COLO668 (cell line): ENCODE data around the gene PAK1.
"Not testable (repeated sequence)": the region's sequence is repeated elsewhere in the genome, so short reads cannot be mapped to it uniquely, and the experiment has no call there.

Experiments
- DNase-seq: peaks from one replicate; lab custom pipeline; 2025; ENCODE audit not compliant: unreplicated experiment; lab: John Stamatoyannopoulos, UW

Gene PAK1

DNA sequence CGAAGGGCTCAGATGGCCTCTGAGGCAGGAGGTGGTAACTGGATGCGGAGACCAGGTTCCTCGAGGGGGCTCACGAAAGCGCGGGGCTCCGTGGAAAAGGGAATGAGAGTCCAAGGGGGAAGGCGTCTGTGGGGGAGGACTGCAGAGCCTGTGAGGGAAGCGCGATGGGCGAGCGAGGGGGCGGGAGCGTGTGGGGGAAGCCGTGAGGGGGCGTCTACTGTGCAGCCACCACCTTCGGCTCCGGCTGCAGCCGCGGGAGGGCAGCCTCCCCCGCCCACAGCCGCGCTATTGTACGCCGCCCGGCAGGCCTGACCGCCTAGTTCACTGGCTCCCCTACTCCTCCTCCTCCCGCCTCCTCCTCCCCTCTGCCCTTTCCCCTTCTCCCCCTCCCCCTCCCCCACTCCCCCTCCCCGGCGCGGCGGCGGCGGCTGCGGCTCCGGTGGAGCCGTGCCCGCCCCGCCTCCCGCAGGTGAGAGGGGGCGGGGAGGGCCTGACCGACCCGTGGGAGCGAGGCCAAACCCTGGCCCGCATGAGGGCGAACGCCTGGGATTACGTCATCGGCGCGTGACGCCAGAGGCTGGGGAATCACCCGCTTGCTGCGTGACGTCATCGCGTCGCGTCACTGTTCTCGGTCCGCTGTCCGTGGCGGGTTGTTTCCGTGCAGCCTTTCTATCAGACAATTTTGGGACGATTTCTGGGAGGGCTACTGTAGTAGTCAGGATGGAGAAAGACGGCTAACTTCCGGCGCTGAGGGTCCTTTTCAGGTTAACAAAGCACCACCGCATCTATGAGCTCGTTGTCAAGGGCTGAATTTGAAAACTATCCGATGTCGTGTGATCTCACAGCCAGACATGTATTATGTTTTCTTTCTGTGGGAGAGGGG, at the start of gene PAK1:
TSS of gene PAK1 (minus strand) at position 294 of the 883 bp plus-strand sequence. CDS start 81,574 bp downstream, outside the sequence.
- peak; percentile 95 for DNase-seq

DNA sequence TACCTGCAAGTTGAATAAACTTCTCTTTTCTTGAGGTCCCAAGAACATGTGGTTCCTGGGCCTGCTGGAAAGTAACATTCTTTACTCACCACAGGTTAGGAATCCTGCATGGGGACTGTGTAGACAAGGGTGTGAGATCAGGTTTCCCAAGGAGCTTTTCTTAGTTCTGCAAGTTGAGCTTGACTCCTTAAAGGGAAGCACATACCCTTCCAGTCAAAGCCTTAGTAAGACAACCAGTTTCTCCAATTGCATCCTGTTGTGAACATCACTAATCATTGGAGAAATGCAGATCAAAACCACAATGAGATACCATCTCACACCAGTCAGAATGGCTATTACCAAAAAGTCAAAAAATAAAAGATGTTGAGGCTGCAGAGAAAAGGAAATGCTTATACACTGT, 48.3 kb upstream of the PAK1 start:
- no peak for DNase-seq

DNA sequence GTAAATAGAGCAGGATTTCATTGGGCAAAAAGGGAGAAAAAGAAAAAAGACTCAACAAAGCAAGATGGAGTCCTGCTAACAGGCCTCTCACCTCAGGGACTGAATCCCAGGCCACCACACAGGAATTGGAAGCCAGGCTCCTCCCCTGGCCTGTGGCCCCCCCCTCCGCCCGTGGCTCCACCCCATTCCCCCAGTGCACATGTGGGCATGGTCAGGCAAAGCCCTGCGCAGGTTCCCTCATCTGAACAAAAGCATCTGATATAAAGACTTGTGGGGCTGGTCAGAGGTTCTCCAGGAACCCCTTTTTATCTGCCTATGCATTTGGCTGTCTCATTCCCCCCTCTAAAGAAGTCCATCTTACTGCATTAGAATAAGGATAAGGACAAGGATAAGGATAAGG, 46.0 kb upstream of the PAK1 start:
- no peak for DNase-seq

DNA sequence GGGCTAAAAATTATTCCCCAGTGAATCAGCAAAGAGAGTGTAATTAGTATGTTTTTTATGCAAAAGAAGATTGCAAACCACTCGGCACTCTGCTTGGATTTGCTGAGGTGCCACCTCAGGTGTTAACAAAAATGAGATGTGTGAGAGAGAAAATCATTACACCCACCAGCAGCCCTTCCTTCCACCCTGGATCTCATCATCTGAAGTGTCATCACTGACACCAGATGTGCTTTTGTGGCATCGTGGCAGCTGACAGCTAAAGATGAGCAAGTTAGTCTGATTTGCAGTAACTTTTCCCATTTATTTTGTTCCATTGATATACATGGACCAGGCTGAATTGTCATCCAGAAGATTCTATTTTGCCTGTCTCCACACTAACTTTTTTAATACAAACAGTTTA, 44.6 kb upstream of the PAK1 start:
- no peak for DNase-seq

DNA sequence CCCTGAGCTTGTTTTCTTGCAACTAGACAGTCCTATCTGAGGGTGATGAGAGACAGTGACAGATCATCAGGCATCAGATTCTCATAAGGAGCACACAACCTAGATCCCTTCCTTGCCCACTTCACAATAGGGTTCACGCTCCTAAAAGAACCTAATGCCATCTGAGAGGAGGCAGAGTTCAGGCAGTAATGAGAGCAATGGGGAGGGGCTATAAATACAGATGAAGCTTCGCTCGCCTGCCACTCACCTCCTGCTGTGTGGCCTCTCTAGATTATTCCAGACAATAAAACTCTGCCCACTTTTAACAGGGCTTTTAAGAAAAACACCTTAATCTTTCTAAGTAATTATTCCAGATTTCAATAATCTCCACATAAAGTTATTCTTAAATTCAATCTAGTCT, 43.9 kb upstream of the PAK1 start:
- DNase-seq: no peak

DNA sequence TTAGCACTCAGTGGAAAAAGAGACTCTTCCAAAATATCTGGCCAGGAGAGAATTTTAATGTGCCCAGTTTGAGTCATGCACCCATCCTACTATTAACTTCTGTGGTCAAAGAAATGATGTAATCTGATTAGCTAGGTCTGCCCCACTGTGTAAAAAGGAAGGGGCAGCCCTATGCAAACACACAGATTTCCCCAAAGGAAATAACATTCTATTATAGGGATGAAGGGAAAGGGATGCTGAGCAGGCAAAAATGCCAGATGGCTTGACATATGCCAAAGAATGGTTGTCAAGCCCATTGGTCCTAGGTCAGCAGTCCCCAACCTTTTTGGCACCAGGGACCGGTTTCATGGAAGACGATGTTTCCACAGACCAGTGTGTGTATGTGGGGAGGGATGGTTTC, 43.3 kb upstream of the PAK1 start:
- no peak for DNase-seq

DNA sequence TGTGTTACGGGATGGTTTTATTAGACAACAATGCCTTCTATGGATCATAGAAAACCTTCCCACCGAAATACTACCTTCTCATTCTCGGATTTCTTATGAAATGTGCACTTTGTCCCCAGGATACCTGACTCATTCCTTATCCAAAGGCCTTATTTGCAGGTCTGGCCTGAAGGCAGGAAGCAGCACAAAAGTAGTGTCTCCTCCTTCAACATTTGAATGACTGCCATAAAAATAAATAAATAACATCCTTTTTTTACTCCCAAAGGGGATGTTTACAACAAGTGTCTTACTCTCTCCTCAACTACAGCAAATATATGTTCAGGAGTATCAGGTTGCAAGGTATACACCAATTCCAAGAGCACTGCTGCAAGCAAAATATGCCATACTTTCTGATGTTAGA, 41.6 kb upstream of the PAK1 start:
- DNase-seq: peak; percentile 13

DNA sequence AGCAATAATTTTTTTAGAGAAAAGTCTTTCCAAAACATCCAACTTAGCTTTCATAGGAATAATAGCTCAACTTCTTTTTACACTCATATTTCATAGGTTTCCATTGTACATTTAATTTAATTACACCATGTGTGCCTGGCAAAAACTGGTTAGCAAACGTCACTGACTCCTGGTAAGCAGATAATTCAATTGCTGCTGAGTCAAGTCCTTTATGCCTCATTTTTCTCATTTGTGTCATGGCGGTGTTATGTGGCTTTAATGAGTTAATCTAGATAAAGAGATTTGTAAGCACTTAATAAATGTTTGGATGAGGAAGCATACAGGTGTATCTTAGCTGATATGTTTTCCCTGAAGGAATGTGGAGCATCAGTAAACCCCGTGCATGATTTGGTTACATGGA, 41.2 kb upstream of the PAK1 start:
- DNase-seq: no peak

DNA sequence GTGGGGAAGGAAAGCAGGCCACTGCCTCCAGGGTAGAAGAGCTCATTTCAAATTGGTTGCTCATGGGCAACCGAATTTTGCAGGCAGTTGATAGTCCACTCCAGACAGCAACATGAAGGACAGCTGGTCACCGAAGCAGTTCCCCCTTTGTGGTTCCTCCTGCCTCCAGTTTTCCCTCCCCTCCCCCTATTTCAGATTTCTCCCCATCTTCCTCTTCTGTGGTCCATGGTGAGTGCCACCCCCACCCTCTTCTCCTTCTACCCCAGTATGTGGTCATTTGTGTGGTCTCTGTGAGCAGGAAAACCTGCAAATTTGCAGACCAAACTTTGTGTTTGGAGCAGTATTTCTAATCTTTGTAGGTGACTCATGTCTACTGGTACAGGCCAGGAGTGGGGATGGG, 38.2 kb upstream of the PAK1 start:
- DNase-seq: no peak

DNA sequence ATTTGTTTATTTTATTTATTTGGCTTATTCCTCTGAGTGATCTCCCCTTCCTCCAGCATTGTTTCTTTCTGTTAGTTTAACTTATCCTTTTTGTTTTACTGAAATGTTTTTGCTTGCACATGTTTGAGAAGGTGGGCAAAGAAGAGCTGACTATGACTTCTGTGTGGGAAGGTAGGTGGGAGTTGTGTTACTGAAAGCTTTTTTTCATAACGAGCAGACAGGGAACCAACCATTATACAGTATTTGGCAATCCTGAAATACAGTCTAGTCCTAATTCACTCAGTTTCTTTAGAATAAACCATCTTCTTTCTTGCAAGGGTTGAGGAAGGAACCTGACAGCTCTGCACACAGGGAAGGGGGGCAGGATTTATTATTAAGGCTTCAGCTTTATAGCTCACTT, 37.0 kb upstream of the PAK1 start:
- no peak for DNase-seq

DNA sequence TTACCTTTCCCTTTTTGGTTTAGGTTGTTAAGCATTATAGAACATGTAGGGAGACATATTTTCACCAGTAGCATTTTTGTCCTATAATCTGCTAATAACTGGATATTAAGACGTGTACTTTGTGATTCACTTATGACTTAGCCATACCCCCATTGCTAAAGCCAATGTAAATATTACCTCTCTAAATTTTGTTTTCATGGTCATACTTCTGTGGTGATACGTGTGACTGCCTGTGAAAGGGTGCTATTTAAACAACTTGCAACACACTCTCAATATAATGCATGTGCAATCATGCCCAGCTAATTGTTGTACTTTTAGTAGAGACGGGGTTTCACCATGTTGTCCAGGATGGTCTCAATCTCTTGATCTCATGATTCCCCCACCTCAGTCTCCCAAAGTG, 36.2 kb upstream of the PAK1 start:
- DNase-seq: no peak

DNA sequence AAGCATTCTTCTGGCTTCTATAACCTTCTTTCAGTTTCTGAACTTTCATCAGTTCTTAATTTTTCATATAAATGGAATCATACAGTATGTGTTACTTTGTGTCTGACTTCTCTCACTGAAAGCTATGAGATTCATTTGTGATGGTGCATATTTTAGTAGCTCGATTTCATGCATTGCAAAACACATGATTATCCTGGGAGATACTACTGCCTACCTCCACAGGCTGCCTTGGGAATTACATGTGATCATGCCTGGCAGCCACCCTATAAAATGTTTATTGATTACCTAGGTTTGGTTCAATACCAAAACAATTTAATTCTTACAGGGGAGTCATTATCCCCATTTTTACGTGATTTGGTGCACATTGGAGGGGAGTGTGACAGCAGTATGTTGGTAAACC, 34.1 kb upstream of the PAK1 start:
- no peak for DNase-seq

DNA sequence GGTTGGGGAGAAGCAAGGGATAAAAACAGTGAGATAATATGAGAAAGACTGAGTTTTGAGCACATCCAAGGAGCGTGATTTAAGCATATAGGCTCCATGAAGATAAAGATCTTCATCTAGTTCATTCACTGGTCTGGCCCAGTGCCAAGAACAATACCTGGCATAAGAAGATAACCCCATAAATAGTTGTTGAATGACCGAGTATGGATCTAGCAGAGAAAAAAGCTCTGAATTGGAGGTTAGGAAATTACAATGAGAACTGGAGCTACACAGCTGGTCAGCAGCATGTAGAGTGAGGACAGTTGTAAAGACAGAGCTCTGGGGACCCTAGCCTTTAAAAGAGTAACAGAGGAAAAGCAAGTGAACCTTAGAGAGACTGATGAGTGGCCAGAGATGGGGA, 33.0 kb upstream of the PAK1 start:
- DNase-seq: peak; percentile 25

DNA sequence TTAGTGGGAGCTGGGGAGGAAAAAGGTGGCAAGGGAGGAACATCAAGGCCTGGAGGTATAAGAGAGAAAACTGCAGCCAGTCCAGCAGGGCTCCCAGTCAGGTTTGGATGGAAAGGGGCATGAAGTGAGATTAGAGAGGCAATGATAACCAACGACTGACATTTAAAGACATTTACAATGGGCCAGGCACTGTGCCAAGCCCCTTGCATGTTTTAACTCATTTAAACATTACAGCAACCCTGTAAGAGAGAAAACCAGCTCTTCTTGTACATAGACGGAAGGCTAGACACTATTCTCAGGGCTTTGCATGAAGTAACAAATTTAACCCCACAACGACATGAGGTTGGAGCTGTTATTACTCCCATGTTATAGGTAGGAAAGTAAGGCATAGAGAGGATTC, 32.1 kb upstream of the PAK1 start:
- no peak for DNase-seq

DNA sequence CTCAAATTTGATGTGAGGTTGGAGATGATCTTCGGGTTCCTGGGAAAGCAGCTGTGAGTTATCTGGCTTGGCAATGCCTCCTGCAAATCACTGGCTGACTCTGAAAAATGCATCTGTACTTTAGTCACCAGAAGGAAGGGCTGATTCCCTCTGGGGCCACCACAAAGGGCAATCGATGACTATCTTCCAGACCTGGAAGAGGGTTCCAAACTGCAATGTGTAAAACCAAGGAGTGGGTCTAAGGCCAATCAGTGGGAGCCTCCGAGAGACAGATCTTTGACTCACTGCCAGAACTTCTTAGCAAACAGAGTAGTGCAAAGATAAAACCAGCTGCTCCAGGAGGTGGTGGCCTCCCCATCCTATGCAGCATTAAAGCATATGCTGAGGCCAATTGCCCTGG, 29.1 kb upstream of the PAK1 start:
- no peak for DNase-seq

DNA sequence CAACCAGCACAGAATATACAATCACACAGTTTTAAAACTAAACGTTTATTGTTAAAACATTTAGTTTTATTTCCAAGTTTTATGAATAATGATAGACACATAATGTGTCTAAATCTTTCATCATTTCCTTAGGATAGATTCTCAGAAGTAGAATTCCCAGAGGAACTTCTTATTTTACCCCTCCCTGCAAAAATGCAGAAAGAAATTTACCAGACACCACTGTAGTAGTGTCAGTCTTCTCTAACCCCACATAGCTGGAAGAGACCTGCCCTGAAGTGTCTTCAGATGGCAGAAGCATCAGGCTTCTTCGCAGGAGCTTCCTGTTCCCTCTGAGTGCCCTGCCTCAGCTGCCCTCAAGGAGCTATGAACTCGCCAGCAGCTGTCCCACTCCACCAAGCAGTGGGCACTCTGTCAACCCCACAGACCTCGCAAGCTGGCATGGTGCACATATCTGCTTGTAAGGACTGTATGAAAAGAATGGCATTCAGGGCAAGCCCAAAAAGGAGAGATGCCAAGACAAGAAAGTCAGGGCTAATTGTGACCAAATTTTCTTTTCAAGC, 28.5 kb upstream of the PAK1 start:
- no peak for DNase-seq

DNA sequence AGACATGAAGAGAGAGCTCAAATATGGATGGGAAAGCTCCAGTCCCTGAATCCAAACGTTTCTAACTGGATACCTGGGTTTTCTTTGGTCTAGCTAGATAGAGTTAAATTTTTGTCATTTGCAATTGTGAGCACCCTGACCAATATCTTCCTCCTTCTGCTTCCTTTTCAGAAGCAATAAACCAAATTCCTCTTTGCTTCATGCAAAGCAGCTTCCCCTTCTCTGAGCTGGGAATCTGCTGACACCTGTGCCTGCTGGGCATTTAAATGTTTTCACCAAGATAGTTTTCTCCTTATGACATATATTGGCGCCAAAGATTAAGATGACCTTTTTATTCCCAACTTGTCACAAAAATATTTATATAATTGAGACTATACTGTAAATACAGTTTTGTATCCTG, 27.9 kb upstream of the PAK1 start:
- no peak for DNase-seq

DNA sequence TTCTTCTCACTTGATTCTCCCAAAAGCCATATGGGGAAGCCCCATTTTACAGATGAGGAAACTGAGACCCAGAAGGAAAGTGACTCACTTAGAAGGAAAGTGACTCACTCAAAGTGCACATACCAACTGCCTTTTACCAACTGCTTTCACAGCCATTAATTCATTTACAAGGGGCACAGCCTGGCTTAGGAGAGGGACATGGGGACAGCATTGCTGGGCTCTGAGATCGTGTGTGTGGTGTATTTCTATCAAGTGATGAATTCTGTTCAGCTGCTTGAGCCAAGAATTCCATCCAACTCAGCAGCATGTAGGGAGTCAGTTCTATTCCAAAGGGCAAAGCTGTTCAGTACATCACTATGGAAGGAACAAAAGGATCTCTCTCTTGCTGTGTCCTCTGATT, 23.5 kb upstream of the PAK1 start:
- no peak for DNase-seq

DNA sequence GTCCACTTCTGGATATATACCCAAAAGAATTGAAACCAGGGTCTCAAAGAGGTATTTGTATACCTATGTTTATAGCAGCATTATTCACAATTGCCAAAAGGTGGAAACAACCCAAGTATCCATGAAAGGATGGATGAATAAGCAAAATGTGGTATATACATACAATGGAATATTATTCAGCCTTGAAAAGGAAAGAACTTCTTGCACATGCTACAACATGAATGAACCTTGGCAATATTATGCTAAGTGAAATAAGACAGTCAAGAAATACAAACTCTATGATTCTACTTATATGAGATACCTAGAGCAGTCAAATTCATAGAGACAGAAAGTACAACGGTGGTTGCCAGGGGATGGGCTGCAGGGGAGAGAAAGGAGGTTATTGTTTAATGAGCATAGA, 21.6 kb upstream of the PAK1 start:
- no peak for DNase-seq

DNA sequence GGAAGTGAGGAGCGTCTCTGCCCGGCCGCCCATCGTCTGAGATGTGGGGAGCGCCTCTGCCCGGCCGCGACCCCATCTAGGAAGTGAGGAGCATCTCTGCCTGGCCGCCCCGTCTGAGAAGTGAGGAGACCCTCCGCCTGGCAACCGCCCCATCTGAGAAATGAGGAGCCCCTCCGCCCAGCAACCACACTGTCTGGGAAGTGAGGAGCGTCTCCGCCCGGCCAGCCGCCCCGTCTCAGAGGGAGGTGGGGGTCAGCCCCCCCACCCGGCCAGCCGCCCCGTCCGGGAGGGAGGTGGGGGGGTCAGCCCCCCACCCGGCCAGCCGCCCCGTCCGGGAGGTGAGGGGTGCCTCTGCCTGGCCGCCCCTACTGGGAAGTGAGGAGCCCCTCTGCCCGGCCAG, 16.1 kb upstream of the PAK1 start:
- DNase-seq: not testable (repeated sequence)

DNA sequence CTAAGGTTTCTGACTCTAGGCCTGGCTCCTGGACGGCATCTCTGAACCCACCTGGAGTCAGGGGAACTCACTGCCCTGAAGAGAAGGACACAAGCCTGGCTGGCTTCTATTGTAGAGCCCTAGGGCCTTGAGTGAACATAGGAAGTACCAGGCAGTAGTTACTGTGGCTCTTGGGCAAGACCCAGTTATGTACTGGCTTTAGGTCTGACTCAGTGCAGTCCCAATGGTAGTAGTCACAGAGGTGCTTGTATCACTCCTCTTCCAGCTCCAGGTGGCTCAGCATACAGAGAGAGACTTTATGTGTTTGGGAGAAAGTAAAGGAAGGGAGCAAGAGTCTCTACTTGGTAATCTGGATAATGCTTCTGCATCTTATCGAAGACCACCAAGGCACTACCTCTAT, 13.9 kb upstream of the PAK1 start:
- DNase-seq: no peak

DNA sequence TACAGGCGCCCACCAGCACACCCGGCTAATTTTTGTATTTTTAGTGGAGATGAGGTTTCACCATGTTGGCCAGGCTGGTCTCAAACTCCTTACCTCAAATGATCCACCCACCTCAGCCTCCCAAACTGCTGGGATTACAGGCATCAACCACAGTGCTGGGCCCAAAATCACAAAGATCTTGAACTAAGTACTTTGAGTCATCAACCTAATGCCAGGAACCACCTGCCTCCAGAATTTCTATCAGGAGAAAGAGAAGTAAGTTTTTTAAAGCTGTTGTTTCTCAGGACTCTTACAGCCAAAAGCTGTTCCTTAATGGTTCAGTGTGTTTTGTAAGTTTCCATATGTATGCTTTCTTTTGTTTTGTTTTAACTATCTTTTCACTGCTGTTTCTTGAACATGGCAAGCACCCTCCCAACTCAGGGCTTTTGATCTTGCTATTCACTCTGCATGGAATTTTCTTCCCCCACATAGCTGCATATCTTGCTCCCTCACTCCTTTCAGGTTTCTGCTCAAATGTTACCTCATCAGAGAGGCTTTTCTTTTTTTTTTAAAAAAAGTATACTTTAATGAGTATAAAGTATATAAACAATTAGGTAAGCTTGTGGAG, 6.0 kb upstream of the PAK1 start:
- no peak for DNase-seq
